ENCODE measurements around the gene TRIM7.
A peak's percentile ranks its signal among the peaks of the same experiment; 100 is the strongest.

The TRIM7 gene

DNA sequence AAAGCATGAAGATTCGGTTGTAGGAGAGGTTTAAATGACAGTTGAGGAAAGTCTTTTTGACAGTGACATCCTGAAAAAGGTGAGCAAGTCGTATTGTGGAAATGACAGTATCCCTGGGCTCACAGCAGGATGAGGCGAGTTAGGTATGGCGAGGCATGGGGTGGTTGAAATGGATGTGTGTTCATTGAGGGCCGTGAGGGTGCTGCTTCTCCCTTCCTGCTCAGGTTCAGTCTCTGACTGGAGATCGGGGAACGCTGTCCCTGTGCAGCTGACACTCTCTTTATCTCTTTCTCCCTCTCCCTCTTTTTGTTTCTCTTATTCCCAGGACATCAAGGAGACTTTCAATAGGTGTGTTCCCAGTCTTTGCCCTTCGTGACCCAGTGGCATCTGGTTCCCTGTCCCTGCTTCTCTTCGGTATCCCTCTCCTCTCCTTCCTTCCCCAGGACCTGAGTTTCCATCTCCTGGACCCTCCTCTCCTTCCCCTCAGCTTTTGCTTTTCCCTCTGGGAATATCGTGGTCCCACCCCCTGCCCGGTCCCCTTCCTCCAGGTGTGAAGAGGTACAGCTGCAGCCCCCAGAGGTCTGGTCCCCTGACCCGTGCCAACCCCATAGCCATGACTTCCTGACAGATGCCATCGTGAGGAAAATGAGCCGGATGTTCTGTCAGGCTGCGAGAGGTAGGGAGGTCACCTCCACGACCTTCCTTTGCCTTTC is 28.2 kb upstream of the TRIM7 start:
- H3K27ac ChIP-seq, result peak overlapping the region; percentile 68
- TF ChIP-seq, protein P1, sequence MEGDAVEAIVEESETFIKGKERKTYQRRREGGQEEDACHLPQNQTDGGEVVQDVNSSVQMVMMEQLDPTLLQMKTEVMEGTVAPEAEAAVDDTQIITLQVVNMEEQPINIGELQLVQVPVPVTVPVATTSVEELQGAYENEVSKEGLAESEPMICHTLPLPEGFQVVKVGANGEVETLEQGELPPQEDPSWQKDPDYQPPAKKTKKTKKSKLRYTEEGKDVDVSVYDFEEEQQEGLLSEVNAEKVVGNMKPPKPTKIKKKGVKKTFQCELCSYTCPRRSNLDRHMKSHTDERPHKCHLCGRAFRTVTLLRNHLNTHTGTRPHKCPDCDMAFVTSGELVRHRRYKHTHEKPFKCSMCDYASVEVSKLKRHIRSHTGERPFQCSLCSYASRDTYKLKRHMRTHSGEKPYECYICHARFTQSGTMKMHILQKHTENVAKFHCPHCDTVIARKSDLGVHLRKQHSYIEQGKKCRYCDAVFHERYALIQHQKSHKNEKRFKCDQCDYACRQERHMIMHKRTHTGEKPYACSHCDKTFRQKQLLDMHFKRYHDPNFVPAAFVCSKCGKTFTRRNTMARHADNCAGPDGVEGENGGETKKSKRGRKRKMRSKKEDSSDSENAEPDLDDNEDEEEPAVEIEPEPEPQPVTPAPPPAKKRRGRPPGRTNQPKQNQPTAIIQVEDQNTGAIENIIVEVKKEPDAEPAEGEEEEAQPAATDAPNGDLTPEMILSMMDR (conservative IDR thresholded peaks at IDR 0.05; ENCODE audit: low read depth), result no peak
- CTCF ChIA-PET, result no interaction called here
- POLR2A ChIA-PET (ENCODE audit: low non-redundant PET), result interaction anchor here (1.6 kb wide), 1 partner anchor 9 kb away, joined by 3 read pairs; no protein-coding TSS in a partner anchor
- no peak for DNase-seq (ENCODE audit: low spot score)

GRCh38 chr5:181232593-181232992 is 27.6 kb upstream of the TRIM7 start:
- peak overlapping the region; percentile 68 for H3K27ac ChIP-seq
- ChIA-PET POLR2A (ENCODE audit: low non-redundant PET) (interaction anchor here (1.6 kb wide), 1 partner anchor 9 kb away, joined by 3 read pairs; no protein-coding TSS in a partner anchor), CTCF (no interaction called here)
- no peak for DNase-seq (ENCODE audit: low spot score)
- TF ChIP-seq, protein P1 (conservative IDR thresholded peaks at IDR 0.05; ENCODE audit: low read depth), result no peak

- peak overlapping the region; percentile 46 for H3K27ac ChIP-seq
- no peak for DNase-seq (ENCODE audit: low spot score)
- TF ChIP-seq, protein P1 (conservative IDR thresholded peaks at IDR 0.05; ENCODE audit: low read depth), result no peak
- POLR2A ChIA-PET (ENCODE audit: low non-redundant PET), result no interaction called here
- CTCF ChIA-PET, result no interaction called here
Measured at GRCh38 chr5:181231432-181231831, 26.4 kb upstream of the TRIM7 start.

- ChIA-PET POLR2A (ENCODE audit: low non-redundant PET) (no interaction called here), CTCF (no interaction called here)
- H3K27ac ChIP-seq, result peak overlapping the region; percentile 46
- TF ChIP-seq, protein P1 (conservative IDR thresholded peaks at IDR 0.05; ENCODE audit: low read depth), result no peak
- no peak for DNase-seq (ENCODE audit: low spot score)
Measured at GRCh38 chr5:181230551-181230950, 25.6 kb upstream of the TRIM7 start.

- POLR2A ChIA-PET (ENCODE audit: low non-redundant PET), result no interaction called here
- DNase-seq (ENCODE audit: low spot score), result no peak
- TF ChIP-seq, protein P1 (conservative IDR thresholded peaks at IDR 0.05; ENCODE audit: low read depth), result no peak
- CTCF ChIA-PET, result no interaction called here
- H3K27ac ChIP-seq, result peak overlapping the region; percentile 6; the same call in 1 of the 2 replicates
Measured at GRCh38 chr5:181229996-181230395, 25.0 kb upstream of the TRIM7 start.

DNA sequence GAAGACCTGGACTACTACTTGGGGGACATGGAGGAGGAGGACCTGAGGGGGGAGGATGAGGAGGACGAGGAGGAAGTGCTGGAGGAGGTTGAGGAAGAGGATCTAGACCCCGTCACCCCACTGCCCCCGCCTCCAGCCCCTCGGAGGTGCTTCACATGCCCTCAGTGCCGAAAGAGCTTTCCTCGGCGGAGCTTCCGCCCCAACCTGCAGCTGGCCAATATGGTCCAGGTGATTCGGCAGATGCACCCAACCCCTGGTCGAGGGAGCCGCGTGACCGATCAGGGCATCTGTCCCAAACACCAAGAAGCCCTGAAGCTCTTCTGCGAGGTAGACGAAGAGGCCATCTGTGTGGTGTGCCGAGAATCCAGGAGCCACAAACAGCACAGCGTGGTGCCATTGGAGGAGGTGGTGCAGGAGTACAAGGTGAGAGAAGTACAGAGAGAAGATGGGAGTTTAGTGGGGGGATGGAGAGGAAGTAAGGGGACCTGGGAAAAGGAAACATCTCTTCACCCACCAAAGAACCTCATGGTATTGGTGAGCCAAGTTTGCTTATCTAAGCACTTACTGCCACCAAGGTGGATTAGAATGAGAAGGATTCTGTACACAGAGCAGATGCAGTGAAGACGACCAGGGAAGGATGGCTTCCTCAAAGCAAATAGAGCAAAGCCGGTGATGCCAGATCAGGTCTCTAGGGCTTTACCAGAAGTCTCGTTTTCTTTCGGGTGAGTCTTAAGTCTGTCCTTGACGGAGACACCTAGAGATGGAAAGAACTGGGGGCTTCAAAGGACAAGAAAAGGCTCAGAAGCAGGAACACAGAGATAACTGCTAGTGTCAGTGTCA is 19.6 kb upstream of the TRIM7 start:
- ChIA-PET POLR2A (ENCODE audit: low non-redundant PET) (interaction anchor here (1.4 to 2.8 kb wide), 3 partner anchors 8 to 19 kb away, joined by 3 to 16 read pairs (median 6); partner anchors contain the start of gene RACK1), CTCF (no interaction called here)
- H3K27ac ChIP-seq, result peak overlapping the region; percentile 98
- no peak for DNase-seq (ENCODE audit: low spot score)
- TF ChIP-seq, protein P1 (conservative IDR thresholded peaks at IDR 0.05; ENCODE audit: low read depth), result no peak

Data from RWPE1 (cell line).